ENCODE measurements around the gene PRKCE. TPM values are rescaled to one million over a fixed set of nuclear protein-coding genes. Genes with fewer than 3 reads are reported as not detected.

Gene PRKCE
- total RNA-seq, 1 donor from 2014 or later, result 20.3 TPM

DNA sequence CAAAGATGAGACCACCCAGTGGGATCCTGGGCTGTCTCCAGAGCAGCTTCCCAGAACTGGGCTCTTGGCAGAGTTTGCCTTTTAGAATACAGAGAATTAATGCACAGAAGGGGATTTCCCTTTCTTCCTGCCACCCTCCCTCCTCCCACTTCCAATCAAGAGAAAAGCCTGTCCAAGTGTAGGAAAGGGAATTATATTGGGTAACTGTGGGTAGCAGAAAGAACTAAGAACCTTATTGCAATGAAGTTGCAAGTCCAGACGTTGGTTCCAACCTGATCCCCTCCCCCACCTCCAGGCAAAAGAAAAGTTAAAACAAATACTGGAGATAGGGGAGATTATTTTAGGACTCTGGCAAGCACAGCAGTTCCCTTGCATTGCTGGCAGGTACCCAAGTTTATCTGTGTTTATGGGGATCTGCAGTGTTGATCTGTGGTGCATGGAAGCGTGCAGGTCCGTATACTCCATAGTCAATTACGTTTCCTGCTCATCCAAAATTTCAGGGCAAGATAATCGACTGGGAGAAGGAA is 114.3 kb downstream of the PRKCE start:
- intact Hi-C loops (cut with DNase I), result no loop called here
- no peak for DNase-seq (ENCODE audit: low spot score)

GRCh38 chr2:45768208-45768607 is 116.7 kb downstream of the PRKCE start:
- intact Hi-C loops (cut with DNase I), result no loop called here
- DNase-seq (ENCODE audit: low spot score), result no peak

GRCh38 chr2:45769056-45769455 is 117.6 kb downstream of the PRKCE start:
- DNase-seq (ENCODE audit: low spot score), result no peak
- intact Hi-C loops (cut with DNase I), result no loop called here

DNA sequence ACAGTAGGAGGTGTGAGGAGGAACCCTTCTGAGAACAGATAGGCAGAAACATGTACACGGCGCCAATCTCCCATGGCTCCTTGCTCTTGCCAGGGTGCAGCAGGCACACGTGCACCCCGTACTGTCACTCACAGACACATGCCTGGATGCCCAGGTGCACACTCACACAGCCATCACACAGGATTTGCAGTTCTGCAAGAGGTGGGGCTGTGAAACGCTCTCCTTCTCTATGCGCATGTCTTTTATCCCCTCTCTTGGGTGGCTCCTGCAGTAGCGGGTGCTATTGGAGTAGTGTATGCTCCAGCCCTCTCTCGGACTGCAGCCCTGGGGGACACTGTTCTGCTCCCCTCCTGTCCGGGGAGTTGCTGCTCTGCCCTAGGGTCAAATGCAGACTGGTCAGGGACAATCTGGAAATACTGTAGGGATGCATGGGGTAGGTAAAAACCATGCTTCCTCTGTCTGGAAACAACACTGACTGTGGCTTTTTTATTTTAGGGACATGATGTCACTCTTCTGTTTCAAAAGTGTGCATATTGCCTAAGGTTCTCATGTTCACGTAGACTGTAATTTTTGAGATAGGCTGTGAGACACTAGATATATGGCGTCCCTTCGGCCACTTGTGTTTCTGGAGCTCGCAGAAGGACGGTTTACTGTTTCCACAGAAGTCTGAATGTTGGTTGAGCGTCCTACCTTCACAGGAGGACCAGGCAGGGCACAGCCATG is 118.5 kb downstream of the PRKCE start:
- no peak for DNase-seq (ENCODE audit: low spot score)
- intact Hi-C loops (cut with DNase I), result loop anchor here (5.0 kb wide), 1 partner anchor 52 kb away; no protein-coding TSS in a partner anchor

DNA sequence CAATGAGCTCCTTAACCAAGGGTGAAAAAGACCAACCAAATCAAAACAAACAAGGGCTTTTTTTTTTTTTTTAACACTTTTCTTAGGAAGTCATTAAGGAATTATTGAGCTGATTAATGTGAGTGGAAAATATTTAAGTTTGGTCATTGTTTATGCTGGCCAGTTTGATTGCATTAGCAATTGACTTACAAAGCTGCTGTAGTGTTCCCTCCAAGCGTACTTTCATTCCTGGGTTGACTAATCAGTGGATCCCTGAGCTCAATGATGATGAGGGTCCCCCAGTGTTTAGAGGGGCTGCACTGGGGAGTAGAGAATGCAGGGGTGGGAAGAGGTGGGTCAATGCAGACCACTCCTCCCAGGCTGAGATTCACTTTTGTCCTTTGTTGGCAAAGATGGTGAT is 119.3 kb downstream of the PRKCE start:
- intact Hi-C loops (cut with DNase I), result loop anchor here (5.0 kb wide), 1 partner anchor 51 kb away; no protein-coding TSS in a partner anchor
- no peak for DNase-seq (ENCODE audit: low spot score)

- intact Hi-C loops (cut with DNase I), result loop anchor here (5.0 kb wide), 1 partner anchor 51 kb away; no protein-coding TSS in a partner anchor
- DNase-seq (ENCODE audit: low spot score), result peak; percentile 87
These were observed 119.8 kb downstream of the PRKCE start for GRCh38 chr2:45771261-45771660.

DNA sequence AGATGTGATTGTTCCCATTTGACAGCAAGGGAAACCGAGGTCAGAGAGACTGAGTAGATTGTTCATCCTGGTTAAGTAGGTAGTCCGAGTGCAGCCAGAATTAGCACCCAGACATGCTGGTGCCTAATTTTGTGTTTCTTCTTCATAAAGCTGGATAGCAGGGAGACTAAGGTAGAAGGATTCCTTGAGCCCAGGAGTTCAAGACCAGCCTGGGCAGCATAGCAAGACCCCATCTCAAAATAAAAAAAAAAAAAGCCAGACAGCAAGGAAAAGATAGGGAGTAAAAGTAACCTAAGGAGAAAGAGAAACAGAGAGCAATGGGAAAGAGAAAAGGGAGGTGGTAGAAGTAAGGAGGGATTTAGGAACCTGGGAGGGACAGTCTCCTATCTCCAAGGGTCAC is 120.6 kb downstream of the PRKCE start:
- intact Hi-C loops (cut with DNase I), result loop anchor here (5.0 kb wide), 1 partner anchor 50 kb away; no protein-coding TSS in a partner anchor
- DNase-seq (ENCODE audit: low spot score), result no peak

DNA sequence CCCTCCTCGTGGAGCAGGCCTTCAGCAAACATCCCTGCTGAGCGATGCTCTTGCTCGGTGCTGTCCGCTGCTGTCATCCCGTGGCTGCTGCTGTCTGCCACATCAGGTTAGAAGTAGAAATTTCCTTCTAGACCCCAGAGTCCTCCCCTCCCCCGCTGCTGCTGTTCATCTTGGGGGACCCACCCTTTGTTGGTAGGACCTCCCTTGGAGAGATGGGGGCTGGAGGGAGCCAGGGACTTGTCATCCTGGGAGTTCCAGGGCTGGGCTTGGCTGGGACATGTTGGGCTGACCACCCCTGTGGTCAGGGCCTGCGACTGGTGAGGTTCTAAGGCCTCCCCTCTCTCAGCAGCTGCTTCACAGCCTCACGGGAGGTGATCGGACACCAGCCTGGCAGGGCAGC is 122.4 kb downstream of the PRKCE start:
- DNase-seq (ENCODE audit: low spot score), result no peak
- intact Hi-C loops (cut with DNase I), result loop anchor here (5.0 kb wide), 1 partner anchor 48 kb away; no protein-coding TSS in a partner anchor

DNA sequence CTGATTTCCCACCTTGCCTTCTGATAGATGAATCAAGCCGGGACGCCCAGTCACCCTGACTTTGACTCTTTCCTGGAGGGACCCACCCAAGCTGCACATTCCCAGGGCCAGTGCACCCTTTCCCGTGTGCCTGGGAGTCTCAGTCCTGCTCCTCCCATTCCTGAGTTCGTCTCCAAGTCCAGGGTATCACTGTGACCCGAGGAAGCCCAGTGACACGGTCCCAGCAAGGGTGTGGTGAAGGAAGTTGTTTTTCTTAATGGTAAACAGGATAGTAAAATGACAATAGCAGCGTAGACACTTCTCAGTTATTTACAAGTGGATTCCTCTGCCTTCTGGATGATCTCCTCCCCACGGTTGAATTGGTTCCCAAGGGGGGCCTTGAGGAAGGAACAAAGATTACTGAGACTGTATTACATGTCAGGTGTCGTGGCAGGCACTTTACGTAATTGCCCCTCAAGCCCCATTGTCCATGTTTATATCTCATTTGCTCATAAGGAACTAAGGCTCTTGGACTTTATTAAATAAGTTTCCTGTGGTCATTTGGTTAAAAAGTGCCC is 123.3 kb downstream of the PRKCE start:
- intact Hi-C loops (cut with DNase I), result loop anchor here (5.0 kb wide), 1 partner anchor 48 kb away; no protein-coding TSS in a partner anchor
- no peak for DNase-seq (ENCODE audit: low spot score)

- intact Hi-C loops (cut with DNase I), result no loop called here
- DNase-seq (ENCODE audit: low spot score), result no peak
These were observed 124.9 kb downstream of the PRKCE start for GRCh38 chr2:45776160-45776955.

DNA sequence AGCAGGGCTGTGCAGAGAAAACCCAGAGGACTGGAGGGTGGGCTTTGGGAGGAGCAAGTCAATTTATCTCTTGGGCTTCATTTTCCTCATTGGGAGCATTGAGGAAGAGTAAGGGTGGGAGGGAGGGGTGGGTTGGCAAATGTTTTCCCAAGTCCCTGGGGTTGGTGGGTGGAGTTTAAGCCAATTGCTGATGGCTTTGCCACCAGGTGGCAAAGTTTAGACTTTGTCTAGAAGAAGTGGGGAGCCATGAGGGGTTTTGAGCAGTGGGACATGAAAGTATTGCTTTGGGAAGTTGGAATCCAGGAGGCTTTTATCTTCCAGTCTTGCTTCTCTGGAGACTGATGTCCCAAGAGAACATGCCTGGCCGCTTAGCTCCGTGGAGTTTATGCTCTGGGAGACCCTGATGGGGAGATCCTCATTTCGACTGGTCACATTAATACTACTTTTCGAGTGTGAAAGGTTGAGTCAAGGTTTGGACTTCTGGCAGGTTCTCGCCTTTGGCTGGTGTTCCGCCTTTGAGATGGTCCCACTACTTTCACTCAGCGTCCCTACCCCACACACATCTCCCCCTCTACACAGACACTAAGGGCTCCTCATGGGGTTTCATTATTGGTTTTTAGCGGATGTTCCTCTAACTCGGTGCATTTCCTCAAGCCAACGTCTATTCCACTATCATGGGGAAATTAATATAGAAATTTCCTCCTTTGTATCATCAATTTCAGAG is 126.7 kb downstream of the PRKCE start:
- no peak for DNase-seq (ENCODE audit: low spot score)
- intact Hi-C loops (cut with DNase I), result loop anchor here (1.0 to 2.0 kb wide), 3 partner anchors 127 to 159 kb away; partner anchors contain the start of gene PRKCE

- intact Hi-C loops (cut with DNase I), result loop anchor here (1.0 to 2.0 kb wide), 3 partner anchors 128 to 158 kb away; partner anchors contain the start of gene PRKCE
- no peak for DNase-seq (ENCODE audit: low spot score)
These were observed 127.3 kb downstream of the PRKCE start for GRCh38 chr2:45778720-45779171.

DNA sequence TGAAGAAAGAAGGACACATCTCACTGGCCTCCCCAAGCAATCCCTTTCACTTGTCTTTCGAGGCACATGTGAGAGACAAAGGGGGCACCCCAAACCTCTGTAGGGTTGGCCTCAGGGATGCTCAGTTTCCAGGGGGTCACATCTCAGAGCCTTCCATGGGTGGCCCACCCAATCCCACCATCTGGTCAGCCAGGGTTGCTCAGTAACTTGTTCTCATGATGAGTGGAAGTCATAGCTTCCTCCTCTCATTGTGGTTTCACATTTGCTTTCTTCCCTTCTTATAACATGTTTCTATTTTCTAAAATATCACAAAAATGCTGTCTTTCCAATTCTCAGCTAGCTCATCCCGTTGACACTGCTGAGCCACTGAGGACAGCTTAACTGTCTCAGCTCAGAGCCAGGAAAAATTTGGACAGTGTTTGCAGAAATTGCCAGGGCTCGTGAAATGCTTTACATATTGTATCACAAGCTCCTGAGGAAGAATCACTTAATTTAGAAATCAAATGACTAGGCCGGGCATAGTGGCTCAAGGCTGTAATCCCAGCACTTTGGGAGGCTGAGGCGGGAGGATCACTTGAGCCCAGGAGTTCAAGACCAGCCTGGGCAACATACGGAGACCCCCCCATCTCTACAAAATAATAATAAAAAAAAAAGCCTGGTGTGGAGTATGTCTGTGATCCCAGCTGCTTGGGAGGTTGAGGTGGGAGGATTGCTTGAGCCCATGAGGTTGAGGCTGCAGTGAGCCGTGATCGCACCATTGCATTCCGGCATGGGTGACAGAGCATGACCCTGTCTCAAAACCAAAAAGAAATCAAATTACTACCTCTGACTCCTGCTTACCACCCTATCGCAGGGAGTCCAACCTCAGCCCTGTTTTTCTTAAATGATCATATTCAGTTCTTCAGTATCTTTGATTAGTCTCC is 129.3 kb downstream of the PRKCE start:
- intact Hi-C loops (cut with DNase I), result no loop called here
- DNase-seq (ENCODE audit: low spot score), result no peak

- intact Hi-C loops (cut with DNase I), result no loop called here
- no peak for DNase-seq (ENCODE audit: low spot score)
These were observed 130.0 kb downstream of the PRKCE start for GRCh38 chr2:45781464-45781811.

DNA sequence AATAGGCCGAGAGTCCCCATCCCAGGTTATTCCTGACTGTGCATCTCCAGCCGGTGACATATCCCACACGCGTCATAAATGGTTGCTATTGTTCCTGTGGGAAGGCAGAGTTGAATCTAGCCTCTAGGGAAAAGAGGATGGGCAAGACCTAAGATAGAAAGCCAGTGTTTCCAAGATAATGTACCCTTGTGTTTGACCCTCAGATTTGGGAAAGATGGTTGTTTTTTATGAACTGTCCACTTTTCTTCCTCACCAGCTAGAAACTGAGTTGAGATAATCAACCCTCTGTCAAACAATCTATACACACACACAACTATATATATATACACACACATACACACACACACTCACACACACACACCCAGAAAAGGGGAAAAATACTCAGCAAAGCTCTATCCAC is 131.0 kb downstream of the PRKCE start:
- no peak for DNase-seq (ENCODE audit: low spot score)
- intact Hi-C loops (cut with DNase I), result no loop called here

GRCh38 chr2:45782986-45783385 is 131.5 kb downstream of the PRKCE start:
- DNase-seq (ENCODE audit: low spot score), result no peak
- intact Hi-C loops (cut with DNase I), result no loop called here

DNA sequence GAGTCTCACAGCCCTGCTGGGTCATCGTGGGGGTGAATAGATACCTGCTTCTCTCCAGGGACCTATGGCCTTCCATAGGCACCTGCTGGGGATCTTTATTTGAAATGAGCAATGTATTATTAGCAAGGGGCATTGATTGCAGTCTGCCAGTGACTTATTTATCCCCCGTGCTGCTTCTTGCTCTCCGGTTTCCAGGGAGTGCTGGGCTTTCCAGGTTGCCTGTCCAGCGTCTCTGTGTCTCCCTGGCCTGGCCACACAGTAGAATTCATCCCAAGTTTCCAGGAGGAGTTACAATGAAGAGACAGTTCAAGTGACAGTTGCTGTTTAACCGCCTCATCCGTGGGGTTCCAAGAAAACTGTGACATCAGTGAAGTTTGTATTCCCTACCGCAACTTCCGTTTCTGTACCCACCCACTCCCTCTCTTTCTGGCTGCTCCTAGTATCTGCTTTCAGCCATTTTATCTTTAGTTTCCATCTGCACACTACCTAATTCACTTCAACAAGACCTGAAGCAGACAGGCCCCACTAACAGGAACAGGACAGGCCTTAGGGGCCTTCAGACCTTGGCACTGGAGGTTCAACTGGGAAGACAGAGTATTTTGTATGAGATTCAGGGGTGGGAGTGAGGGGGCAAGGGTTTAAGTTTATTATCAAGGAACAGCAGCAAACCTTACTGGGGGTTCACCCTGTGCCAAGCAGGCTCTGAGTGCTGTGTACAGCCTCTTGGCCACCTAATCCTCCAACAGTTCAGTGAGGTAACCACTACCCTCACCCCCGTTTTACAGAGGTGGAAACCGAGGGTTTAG is 134.8 kb downstream of the PRKCE start:
- no peak for DNase-seq (ENCODE audit: low spot score)
- intact Hi-C loops (cut with DNase I), result no loop called here
